ENCODE data around the gene CDC25A.

DNA sequence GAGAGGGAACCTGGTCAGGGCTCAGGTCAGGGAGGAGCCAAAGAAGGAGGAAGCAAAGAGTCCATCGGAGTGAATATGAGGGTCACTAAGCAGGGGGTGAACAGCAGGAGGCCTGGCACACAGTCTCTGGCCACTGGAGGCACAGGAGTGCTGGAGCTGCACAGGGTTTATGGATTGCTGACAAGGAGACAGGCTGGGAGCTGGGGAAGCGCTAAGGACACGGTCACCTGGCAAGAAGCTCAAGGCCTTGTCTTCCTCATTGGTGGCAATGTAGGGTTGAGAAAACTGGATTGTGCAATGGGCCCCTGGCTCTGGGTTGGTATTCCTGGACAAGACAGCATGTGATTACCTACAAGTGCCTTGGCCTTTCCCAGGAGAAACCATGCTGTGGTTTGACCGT, 29.2 kb upstream of the CDC25A start:
- TF ChIP-seq, protein P1, sequence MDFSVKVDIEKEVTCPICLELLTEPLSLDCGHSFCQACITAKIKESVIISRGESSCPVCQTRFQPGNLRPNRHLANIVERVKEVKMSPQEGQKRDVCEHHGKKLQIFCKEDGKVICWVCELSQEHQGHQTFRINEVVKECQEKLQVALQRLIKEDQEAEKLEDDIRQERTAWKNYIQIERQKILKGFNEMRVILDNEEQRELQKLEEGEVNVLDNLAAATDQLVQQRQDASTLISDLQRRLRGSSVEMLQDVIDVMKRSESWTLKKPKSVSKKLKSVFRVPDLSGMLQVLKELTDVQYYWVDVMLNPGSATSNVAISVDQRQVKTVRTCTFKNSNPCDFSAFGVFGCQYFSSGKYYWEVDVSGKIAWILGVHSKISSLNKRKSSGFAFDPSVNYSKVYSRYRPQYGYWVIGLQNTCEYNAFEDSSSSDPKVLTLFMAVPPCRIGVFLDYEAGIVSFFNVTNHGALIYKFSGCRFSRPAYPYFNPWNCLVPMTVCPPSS (IDR thresholded peaks at IDR 0.05) = no peak
- TF ChIP-seq GATA4 (IDR thresholded peaks at IDR 0.05; ENCODE audit: borderline replicate concordance, low read depth) (no peak), MAFK (conservative IDR thresholded peaks at IDR 0.05 in 1 of 2, IDR thresholded peaks at IDR 0.05 in 1 of 2; ENCODE audit: low read length in 2 of 2) (no peak)
